HepG2 (cell line): Measurements from ENCODE around the gene BCAS3. TPM values are rescaled to one million over a fixed set of nuclear protein-coding genes. Genes with fewer than 3 reads are reported as not detected.

Source experiments
- HINFP ChIP-seq: sonication (generic); formaldehyde crosslinking; IDR thresholded peaks from 2 replicates; pipeline ENCODE4 v1.4.0; 2020; ENCODE audit warnings: low read depth, mild to moderate bottlenecking, missing genetic modification reagents
- HMG20A ChIP-seq: IDR thresholded peaks from 2 replicates; pipeline ENCODE4 v1.6.1; 2016; ENCODE audit warnings: borderline replicate concordance
- NFATC3 ChIP-seq: sonication (generic); formaldehyde crosslinking; IDR thresholded peaks from 2 replicates; pipeline ENCODE4 v1.5.1; 2020; ENCODE audit warnings: mild to moderate bottlenecking, missing genetic modification reagents
- REXO4 ChIP-seq: sonication (generic); formaldehyde crosslinking; IDR thresholded peaks from 2 replicates; pipeline ENCODE4 v1.8.0; 2022; ENCODE audit warnings: missing genetic modification reagents, mild to moderate bottlenecking, borderline replicate concordance
- THAP7 ChIP-seq: sonication (generic); formaldehyde crosslinking; IDR thresholded peaks from 2 replicates; pipeline ENCODE4 v1.8.1; 2023; ENCODE audit warnings: mild to moderate bottlenecking, missing genetic modification reagents
- ZBTB4 ChIP-seq: sonication (generic); formaldehyde crosslinking; IDR thresholded peaks from 2 replicates; pipeline ENCODE4 v1.4.0; 2020; ENCODE audit warnings: missing genetic modification reagents, mild to moderate bottlenecking, borderline replicate concordance
- ZNF18 ChIP-seq: sonication (generic); formaldehyde crosslinking; IDR thresholded peaks from 2 replicates; pipeline ENCODE4 v1.8.0; 2022; ENCODE audit warnings: mild to moderate bottlenecking, missing genetic modification reagents; ENCODE audit not compliant: insufficient replicate concordance
- ZNF615 ChIP-seq: sonication (generic); formaldehyde crosslinking; IDR thresholded peaks from 2 replicates; pipeline ENCODE4 v1.5.0; 2020; ENCODE audit warnings: mild to moderate bottlenecking, missing genetic modification reagents, borderline replicate concordance
- polyA plus RNA-seq, 8 experiments: library from polyadenylated mRNA; depleted of rRNA in 3 of 8; stranded (reverse) in 7 of 8; unstranded in 1 of 8; fragments of >200 nt; fragmentation: Illumina TruSeq in 4 of 8; extraction: Trizol in 4 of 8; gene quantifications; 2 replicates each; pipeline versions ENCODE4 v1.2.1 to v1.2.3, GENCODE V29; 2011 to 2016; ENCODE audit warnings: low read depth in 4 of 8, missing spikeins in 1 of 8, mixed read lengths in 1 of 8; ENCODE audit not compliant: insufficient read depth in 1 of 8
- total RNA-seq, 5 experiments: library from RNA; depleted of rRNA; stranded (reverse); fragments of >200 nt; fragmentation: Illumina TruSeq; extraction: Trizol; gene quantifications; 2 replicates each; pipeline ENCODE4 v1.2.3, GENCODE V29; 2016; ENCODE audit warnings: low read depth in 1 of 5

Gene BCAS3
- total and polyA plus RNA-seq, 2 of the 13 experiments (the other 11 are each of a cell fraction or from before 2014, with no cell fraction given), result 10.7 to 11.2 TPM

GRCh38 chr17:61394630-61395408, 717.2 kb downstream of the BCAS3 start (continued):
- TF ChIP-seq THAP7, result peak; percentile 7; the same call in 1 of the 2 replicates
- TF ChIP-seq ZNF18 (CRISPR knock-in tag), result peak; percentile 62
- no peak; the same call in 1 of the 2 replicates for TF ChIP-seq HINFP (CRISPR knock-in tag)
- TF ChIP-seq ZBTB4 (CRISPR knock-in tag), result no peak; the same call in 1 of the 2 replicates
- TF ChIP-seq NFATC3 (CRISPR knock-in tag), result no peak
- no peak for TF ChIP-seq ZNF615 (CRISPR knock-in tag)
- TF ChIP-seq HMG20A (CRISPR knock-in tag), result no peak
- no peak for TF ChIP-seq REXO4
